MCF 10A (cell line): ENCODE measurements around the gene GNB2. TPM values are rescaled to one million over a fixed set of nuclear protein-coding genes. Genes with fewer than 3 reads are reported as not detected.

Experiments
- BruUV-seq: library from RNA; stranded (reverse); fragments of 400-500 nt; replicated peaks from 2 replicates; lab custom pipeline; 2021; lab: Mats Ljungman, UMichigan
- CTCF ChIA-PET: fragments of 300-600 bp; sonication (Branson Sonifier 250); formaldehyde crosslinking; extraction: SDS; loops from one replicate; lab custom pipeline; 2021; ENCODE audit warnings: antibody characterized with exemption, inconsistent platforms; lab: Yijun Ruan, JAX
- POLR2A ChIA-PET: fragments of 300-600, 350-650 bp; sonication (Branson Sonifier 250); formaldehyde crosslinking; extraction: SDS; loops from one replicate; lab custom pipeline; 2020; ENCODE audit warnings: antibody characterized with exemption, inconsistent platforms; lab: Yijun Ruan, JAX
- DNase-seq: peaks from one replicate; pipeline ENCODE4 v3.0.0-alpha.2; 2018; ENCODE audit not compliant: unreplicated experiment
- H3K27ac Mint-ChIP-seq: one replicate; pipeline ENCODE4 v1.8.0; 2022; ENCODE audit warnings: mild to moderate bottlenecking, low read depth, mixed read lengths; ENCODE audit not compliant: unreplicated experiment
- H3K27me3 Mint-ChIP-seq: one replicate; pipeline ENCODE4 v1.8.0; 2022; ENCODE audit warnings: mixed read lengths; ENCODE audit not compliant: insufficient read depth, unreplicated experiment
- H3K36me3 Mint-ChIP-seq: one replicate; pipeline ENCODE4 v1.8.0; 2022; ENCODE audit warnings: mild to moderate bottlenecking, moderate library complexity, mixed read lengths; ENCODE audit not compliant: insufficient read depth, unreplicated experiment
- H3K4me1 Mint-ChIP-seq: one replicate; pipeline ENCODE4 v1.8.0; 2022; ENCODE audit warnings: mixed read lengths; ENCODE audit not compliant: insufficient read depth, unreplicated experiment
- H3K4me3 Mint-ChIP-seq: one replicate; pipeline ENCODE4 v1.8.0; 2022; ENCODE audit warnings: mild to moderate bottlenecking, moderate library complexity, mixed read lengths; ENCODE audit not compliant: unreplicated experiment
- H3K9me3 Mint-ChIP-seq: one replicate; pipeline ENCODE4 v1.8.0; 2022; ENCODE audit warnings: mixed read lengths; ENCODE audit not compliant: unreplicated experiment
- CTCF ChIP-seq: fragments of 200-600 bp; IDR thresholded peaks from one replicate; pipeline ENCODE4 v1.8.0; 2022; ENCODE audit warnings: antibody characterized with exemption, mild to moderate bottlenecking; ENCODE audit not compliant: unreplicated experiment
- intact Hi-C: fragments of 100-400 bp; cut with micrococcal nuclease; formaldehyde crosslinking; loops from 2 replicates; pipeline ENCODE4 v1.14.1; 2022
- total RNA-seq: library from RNA; stranded (reverse); gene quantifications from 2 replicates; pipeline ENCODE4 v1.2.3, GENCODE V29; 2022

GNB2 gene
- total RNA-seq, 1 experiment from 2014 or later: 201 TPM

GRCh38 chr7:100626530-100627237 lies 46.9 kb upstream of the GNB2 start:
- peak overlapping the region; percentile 53 for H3K4me3 Mint-ChIP-seq
- ChIA-PET CTCF (interaction anchor here (0.8 to 1.1 kb wide), 3 partner anchors 33 to 173 kb away, joined by 3 read pairs; no protein-coding TSS in a partner anchor), POLR2A (interaction anchor here (0.7 to 2.6 kb wide), 4 partner anchors 15 to 79 kb away, joined by 3 to 7 read pairs (median 4); partner anchors contain the start of genes FBXO24, GNB2, LRCH4 and MOSPD3)
- H3K36me3 Mint-ChIP-seq: no peaks in the 10 kb centered on the region
- BruUV-seq: no TSS peak
- H3K4me1 Mint-ChIP-seq: peaks cover 6% of the 10 kb centered on the region
- H3K27ac Mint-ChIP-seq: no peak overlapping the region
- no peaks in the 10 kb centered on the region for H3K27me3 Mint-ChIP-seq
- peak; percentile 84 for DNase-seq
- no peak for TF ChIP-seq CTCF
- intact Hi-C loops: loop anchor here (5.0 kb wide), 1 partner anchor 46 kb away; the partner anchor contains the start of gene GNB2
- no peaks in the 10 kb centered on the region for H3K9me3 Mint-ChIP-seq

DNA sequence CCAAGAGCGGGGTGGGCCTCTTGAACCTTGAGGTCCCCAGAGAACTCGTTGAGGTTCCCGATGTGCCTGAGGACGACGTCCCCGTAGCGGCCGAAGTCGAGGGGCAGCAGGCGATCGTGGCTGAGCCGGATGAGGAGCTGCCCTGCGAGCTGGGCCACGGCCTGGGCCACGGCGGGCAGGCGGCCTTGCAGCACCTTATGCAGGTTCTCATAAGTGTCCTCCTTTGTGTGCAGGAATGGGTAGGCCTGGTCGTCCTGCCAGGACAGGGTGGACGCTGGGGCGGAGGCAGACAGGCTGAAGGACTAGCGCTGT lies 46.3 kb upstream of the GNB2 start:
- H3K27ac Mint-ChIP-seq: no peak overlapping the region

DNA sequence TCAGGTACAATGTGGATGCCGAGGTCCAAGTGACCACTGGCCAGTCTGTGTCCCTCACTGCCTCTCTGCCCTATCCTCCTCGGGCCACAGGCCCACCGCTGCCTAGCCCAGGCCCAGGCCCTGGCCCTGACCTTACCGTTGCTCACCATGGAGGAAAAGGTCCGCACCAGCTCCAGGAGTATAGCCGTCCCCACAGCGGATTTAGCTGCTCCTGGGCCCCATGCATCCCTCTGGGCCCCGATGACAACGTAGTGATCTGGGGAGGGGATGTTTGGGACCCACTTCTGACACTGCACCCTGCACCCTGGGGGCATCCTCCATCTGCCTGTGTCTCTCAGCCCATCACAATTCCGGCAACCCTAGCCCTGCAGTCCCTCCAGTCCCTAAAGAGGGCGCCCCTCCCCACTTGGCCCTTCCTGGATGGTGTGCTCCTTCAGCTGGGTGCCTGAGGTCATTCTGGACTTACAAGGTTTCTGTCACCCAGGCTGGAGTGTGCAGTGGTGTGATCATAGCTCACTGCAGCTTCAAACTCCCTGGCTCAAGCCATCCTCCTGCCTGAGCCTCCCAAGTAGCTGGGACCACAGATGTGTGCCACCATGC lies 44.3 kb upstream of the GNB2 start:
- no TSS peak for BruUV-seq
- ChIA-PET POLR2A (no interaction called here), CTCF (interaction anchor here (0.6 to 0.7 kb wide), 3 partner anchors 11 to 76 kb away, joined by 3 read pairs; no protein-coding TSS in a partner anchor)
- peaks cover 7% of the 10 kb centered on the region for H3K36me3 Mint-ChIP-seq
- H3K9me3 Mint-ChIP-seq: no peaks in the 10 kb centered on the region
- H3K27me3 Mint-ChIP-seq: peaks cover 8% of the 10 kb centered on the region
- no peak overlapping the region for H3K27ac Mint-ChIP-seq
- no peak overlapping the region for H3K4me3 Mint-ChIP-seq
- peak; percentile 37 for DNase-seq
- peak; percentile 24 for TF ChIP-seq CTCF
- intact Hi-C loops: loop anchor here (5.0 kb wide), 1 partner anchor 43 kb away; the partner anchor contains the start of gene GNB2
- H3K4me1 Mint-ChIP-seq: peaks cover 2% of the 10 kb centered on the region

More for the DNA sequence above, 46.3 kb upstream of the GNB2 start:
- H3K36me3 Mint-ChIP-seq: no peaks in the 10 kb centered on the region
- no peak for DNase-seq
- no peaks in the 10 kb centered on the region for H3K9me3 Mint-ChIP-seq
- H3K4me3 Mint-ChIP-seq: no peak overlapping the region
- H3K27me3 Mint-ChIP-seq: no peaks in the 10 kb centered on the region
- no peak for TF ChIP-seq CTCF
- ChIA-PET CTCF (no interaction called here), POLR2A (interaction anchor here (1.5 to 2.6 kb wide), 3 partner anchors 15 to 79 kb away, joined by 3 to 7 read pairs (median 4); partner anchors contain the start of genes GNB2, MOSPD3 and POP7)
- peaks cover 6% of the 10 kb centered on the region for H3K4me1 Mint-ChIP-seq
- BruUV-seq: no TSS peak
- intact Hi-C loops: loop anchor here (5.0 kb wide), 1 partner anchor 45 kb away; the partner anchor contains the start of gene GNB2

GRCh38 chr7:100630066-100630465 lies 43.5 kb upstream of the GNB2 start:
- no peak for TF ChIP-seq CTCF
- no peak overlapping the region for H3K27ac Mint-ChIP-seq
- no peak for DNase-seq
- H3K9me3 Mint-ChIP-seq: no peaks in the 10 kb centered on the region
- peaks cover 17% of the 10 kb centered on the region for H3K27me3 Mint-ChIP-seq
- ChIA-PET POLR2A (interaction anchor here (0.7 kb wide), 1 partner anchor 60 kb away, joined by 3 read pairs; no protein-coding TSS in a partner anchor), CTCF (interaction anchor here (0.6 kb wide), 1 partner anchor 161 kb away, joined by 3 read pairs; no protein-coding TSS in a partner anchor)
- no TSS peak for BruUV-seq
- H3K4me1 Mint-ChIP-seq: no peaks in the 10 kb centered on the region
- H3K36me3 Mint-ChIP-seq: peaks cover 7% of the 10 kb centered on the region
- intact Hi-C loops: no loop called here
- H3K4me3 Mint-ChIP-seq: no peak overlapping the region
